ENCODE data around the gene CTRB2. TPM values are rescaled to one million over a fixed set of nuclear protein-coding genes. Genes with fewer than 3 reads are reported as not detected.
"Not testable (repeated sequence)": the region's sequence is repeated elsewhere in the genome, so short reads cannot be mapped to it uniquely, and the experiment has no call there.

CTRB2 gene
- total RNA-seq, 1 donor from 2014 or later = not detected

GRCh38 chr16:75225678-75226515 is 18.9 kb upstream of the CTRB2 start:
- FAIRE-seq = no peak
- H3K4me3 ChIP-seq (ENCODE audit: low read depth, low read length) = no peak overlapping the region
- TF ChIP-seq, protein P1, sequence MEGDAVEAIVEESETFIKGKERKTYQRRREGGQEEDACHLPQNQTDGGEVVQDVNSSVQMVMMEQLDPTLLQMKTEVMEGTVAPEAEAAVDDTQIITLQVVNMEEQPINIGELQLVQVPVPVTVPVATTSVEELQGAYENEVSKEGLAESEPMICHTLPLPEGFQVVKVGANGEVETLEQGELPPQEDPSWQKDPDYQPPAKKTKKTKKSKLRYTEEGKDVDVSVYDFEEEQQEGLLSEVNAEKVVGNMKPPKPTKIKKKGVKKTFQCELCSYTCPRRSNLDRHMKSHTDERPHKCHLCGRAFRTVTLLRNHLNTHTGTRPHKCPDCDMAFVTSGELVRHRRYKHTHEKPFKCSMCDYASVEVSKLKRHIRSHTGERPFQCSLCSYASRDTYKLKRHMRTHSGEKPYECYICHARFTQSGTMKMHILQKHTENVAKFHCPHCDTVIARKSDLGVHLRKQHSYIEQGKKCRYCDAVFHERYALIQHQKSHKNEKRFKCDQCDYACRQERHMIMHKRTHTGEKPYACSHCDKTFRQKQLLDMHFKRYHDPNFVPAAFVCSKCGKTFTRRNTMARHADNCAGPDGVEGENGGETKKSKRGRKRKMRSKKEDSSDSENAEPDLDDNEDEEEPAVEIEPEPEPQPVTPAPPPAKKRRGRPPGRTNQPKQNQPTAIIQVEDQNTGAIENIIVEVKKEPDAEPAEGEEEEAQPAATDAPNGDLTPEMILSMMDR (IDR thresholded peaks at IDR 0.05; ENCODE audit: insufficient read depth, low read length, severe bottlenecking) = no peak
- no peak for DNase-seq (ENCODE audit: low read depth)
- H3K36me3 ChIP-seq (ENCODE audit: control insufficient read depth, insufficient read depth, low read length) = peaks cover 10% of the 10 kb centered on the region
- no peaks in the 10 kb centered on the region for H3K27me3 ChIP-seq (ENCODE audit: control insufficient read depth, insufficient read depth, low read length)

DNA sequence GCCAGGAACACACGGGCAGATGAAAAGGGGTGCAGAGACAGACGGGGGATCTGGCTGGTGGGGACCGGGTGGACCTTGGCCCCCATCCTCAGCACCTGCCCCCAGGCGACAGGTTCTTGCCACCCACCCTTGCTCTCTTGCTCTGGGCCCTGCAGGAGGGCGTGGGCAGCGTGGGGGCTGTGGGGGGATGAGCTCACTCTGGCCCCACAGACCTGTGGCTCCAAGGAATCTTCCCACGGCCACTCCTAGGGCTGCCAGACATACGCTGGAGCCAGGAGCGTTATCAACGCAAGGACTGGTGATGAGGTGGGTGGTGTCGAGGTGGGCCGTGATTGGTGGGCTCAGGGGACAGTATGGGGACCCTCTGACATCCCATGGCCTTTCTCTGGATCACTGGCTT is 18.1 kb upstream of the CTRB2 start:
- FAIRE-seq = no peak
- H3K27me3 ChIP-seq (ENCODE audit: control insufficient read depth, insufficient read depth, low read length) = no peaks in the 10 kb centered on the region
- DNase-seq (ENCODE audit: low read depth) = no peak
- TF ChIP-seq, protein P1 (IDR thresholded peaks at IDR 0.05; ENCODE audit: insufficient read depth, low read length, severe bottlenecking) = no peak
- peaks cover 10% of the 10 kb centered on the region for H3K36me3 ChIP-seq (ENCODE audit: control insufficient read depth, insufficient read depth, low read length)
- no peak overlapping the region for H3K4me3 ChIP-seq (ENCODE audit: low read depth, low read length)

GRCh38 chr16:75224306-75225082 is 17.5 kb upstream of the CTRB2 start:
- Histone ChIP-seq H3K27me3 (ENCODE audit: control insufficient read depth, insufficient read depth, low read length) (no peaks in the 10 kb centered on the region), H3K36me3 (ENCODE audit: control insufficient read depth, insufficient read depth, low read length) (peaks cover 4% of the 10 kb centered on the region), H3K4me3 (ENCODE audit: low read depth, low read length) (no peak overlapping the region)
- no peak for DNase-seq (ENCODE audit: low read depth)
- TF ChIP-seq, protein P1 (IDR thresholded peaks at IDR 0.05; ENCODE audit: insufficient read depth, low read length, severe bottlenecking) = no peak
- no peak for FAIRE-seq

DNA sequence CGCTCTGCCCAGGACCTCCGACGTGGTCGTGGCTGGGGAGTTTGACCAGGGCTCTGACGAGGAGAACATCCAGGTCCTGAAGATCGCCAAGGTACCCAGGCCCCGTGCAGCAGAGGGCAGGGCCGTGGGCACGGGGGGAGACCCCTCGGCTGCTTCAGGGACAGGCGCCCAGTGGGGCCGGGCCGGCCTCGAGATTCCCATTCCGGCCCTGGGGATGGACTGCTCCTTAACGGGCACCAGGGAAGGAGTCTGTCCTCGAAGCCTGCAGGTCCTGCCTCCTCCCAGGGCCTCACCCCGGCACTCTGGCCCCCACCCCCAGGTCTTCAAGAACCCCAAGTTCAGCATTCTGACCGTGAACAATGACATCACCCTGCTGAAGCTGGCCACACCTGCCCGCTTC is 16.2 kb upstream of the CTRB2 start:
- DNase-seq (ENCODE audit: low read depth); H3K27me3 ChIP-seq (ENCODE audit: control insufficient read depth, insufficient read depth, low read length); H3K4me3 ChIP-seq (ENCODE audit: low read depth, low read length); H3K36me3 ChIP-seq (ENCODE audit: control insufficient read depth, insufficient read depth, low read length): not testable (repeated sequence)
- FAIRE-seq = peak; percentile 95

GRCh38 chr16:75222271-75222783 is 15.4 kb upstream of the CTRB2 start:
- TF ChIP-seq, protein P1 (IDR thresholded peaks at IDR 0.05; ENCODE audit: insufficient read depth, low read length, severe bottlenecking) = no peak
- Histone ChIP-seq H3K27me3 (ENCODE audit: control insufficient read depth, insufficient read depth, low read length) (no peaks in the 10 kb centered on the region), H3K36me3 (ENCODE audit: control insufficient read depth, insufficient read depth, low read length) (no peaks in the 10 kb centered on the region), H3K4me3 (ENCODE audit: low read depth, low read length) (no peak overlapping the region)
- FAIRE-seq (no peak), DNase-seq (ENCODE audit: low read depth) (no peak)

DNA sequence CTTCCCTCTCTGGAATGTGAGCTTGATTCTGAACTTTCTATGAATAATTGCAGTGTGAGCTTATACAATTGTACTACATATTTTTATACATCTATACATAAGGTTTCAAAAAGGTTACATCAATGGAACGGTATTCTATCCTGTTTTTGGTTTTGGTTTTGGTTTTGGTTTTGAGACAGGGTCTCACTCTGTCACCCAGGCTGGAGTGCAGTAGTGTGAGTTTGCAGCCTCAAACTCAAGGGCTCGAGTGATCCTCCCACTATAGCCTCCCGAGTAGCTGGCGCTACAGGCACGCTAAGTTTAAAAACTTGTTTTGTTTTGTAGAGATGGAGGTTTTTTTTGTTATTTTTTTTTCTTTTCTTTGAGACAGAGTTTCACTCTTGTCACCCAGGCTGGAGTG is 12.9 kb upstream of the CTRB2 start:
- no peaks in the 10 kb centered on the region for H3K36me3 ChIP-seq (ENCODE audit: control insufficient read depth, insufficient read depth, low read length)
- FAIRE-seq (no peak), DNase-seq (ENCODE audit: low read depth) (no peak)
- H3K27me3 ChIP-seq (ENCODE audit: control insufficient read depth, insufficient read depth, low read length) = no peaks in the 10 kb centered on the region
- TF ChIP-seq, protein P1 (IDR thresholded peaks at IDR 0.05; ENCODE audit: insufficient read depth, low read length, severe bottlenecking) = no peak
- no peak overlapping the region for H3K4me3 ChIP-seq (ENCODE audit: low read depth, low read length)

All from bronchial epithelial cell (primary cell).